ENCODE results near the gene TEX55. TPM values are rescaled to one million over a fixed set of nuclear protein-coding genes. Genes with fewer than 3 reads are reported as not detected.
"Not testable (repeated sequence)": the region's sequence is repeated elsewhere in the genome, so short reads cannot be mapped to it uniquely, and the experiment has no call there.

TEX55 gene
- not detected in 2 replicates for total RNA-seq
- long read RNA-seq = 0 reads

- Mint-ChIP-seq H3K27me3 (ENCODE audit: low read depth) (no peaks in the 10 kb centered on the region), H3K4me3 (no peak within 1 kb of the TSS), H3K4me1 (no peaks in the 10 kb centered on the region), H3K27ac (ENCODE audit: unreplicated experiment) (no peak within 1 kb of the TSS), H3K36me3 (ENCODE audit: low read depth) (no peaks in the 10 kb centered on the region), H3K9me3 (peaks cover 2% of the 10 kb centered on the region)
- DNase-seq (ENCODE audit: low read depth, low spot score) = no peak
- TF ChIP-seq, protein P1, sequence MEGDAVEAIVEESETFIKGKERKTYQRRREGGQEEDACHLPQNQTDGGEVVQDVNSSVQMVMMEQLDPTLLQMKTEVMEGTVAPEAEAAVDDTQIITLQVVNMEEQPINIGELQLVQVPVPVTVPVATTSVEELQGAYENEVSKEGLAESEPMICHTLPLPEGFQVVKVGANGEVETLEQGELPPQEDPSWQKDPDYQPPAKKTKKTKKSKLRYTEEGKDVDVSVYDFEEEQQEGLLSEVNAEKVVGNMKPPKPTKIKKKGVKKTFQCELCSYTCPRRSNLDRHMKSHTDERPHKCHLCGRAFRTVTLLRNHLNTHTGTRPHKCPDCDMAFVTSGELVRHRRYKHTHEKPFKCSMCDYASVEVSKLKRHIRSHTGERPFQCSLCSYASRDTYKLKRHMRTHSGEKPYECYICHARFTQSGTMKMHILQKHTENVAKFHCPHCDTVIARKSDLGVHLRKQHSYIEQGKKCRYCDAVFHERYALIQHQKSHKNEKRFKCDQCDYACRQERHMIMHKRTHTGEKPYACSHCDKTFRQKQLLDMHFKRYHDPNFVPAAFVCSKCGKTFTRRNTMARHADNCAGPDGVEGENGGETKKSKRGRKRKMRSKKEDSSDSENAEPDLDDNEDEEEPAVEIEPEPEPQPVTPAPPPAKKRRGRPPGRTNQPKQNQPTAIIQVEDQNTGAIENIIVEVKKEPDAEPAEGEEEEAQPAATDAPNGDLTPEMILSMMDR (conservative IDR thresholded peaks at IDR 0.05) = peak; percentile 73
Measured at GRCh38 chr3:119145500-119146167, at the start of gene TEX55. TSS of gene TEX55 (plus strand) at chr3:119146165. CDS start at chr3:119146190, 25 bp downstream.

- Mint-ChIP-seq H3K4me1 (no peaks in the 10 kb centered on the region), H3K4me3 (no peak overlapping the region), H3K27me3 (ENCODE audit: low read depth) (no peaks in the 10 kb centered on the region), H3K27ac (ENCODE audit: unreplicated experiment) (no peak overlapping the region), H3K36me3 (ENCODE audit: low read depth) (no peaks in the 10 kb centered on the region), H3K9me3 (peaks cover 2% of the 10 kb centered on the region)
- TF ChIP-seq, protein P1 (conservative IDR thresholded peaks at IDR 0.05) = no peak
- no peak for DNase-seq (ENCODE audit: low read depth, low spot score)
Measured at GRCh38 chr3:119098003-119098402, 48.0 kb upstream of the TEX55 start.

DNA sequence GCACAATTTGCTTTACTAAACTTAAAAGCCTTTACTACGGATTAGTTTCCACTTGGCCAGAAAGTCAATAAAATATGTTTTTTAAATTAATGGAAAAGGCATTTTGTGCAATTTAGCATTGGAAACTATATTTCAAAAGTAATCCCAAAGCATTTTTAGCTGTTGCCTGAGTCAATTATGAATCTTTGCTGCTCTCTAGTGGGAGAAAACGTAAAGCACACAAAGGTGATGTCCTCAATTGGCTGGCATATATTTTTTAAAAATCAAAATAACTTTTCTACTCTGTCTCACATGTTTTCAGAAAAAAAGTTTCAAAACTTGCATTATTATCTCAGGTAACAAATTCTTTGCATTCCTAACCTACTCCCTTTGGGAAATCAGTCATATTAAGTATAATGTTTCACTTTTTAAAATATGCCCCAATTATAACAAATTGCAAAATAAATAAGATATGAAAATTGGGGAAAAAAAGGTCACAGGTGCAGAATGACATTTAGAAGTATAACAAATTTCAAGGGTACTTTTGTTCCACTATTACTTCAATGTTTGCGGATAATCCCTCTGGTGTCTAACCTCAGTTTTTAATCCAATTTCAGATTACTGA is 47.2 kb upstream of the TEX55 start:
- no peak overlapping the region for H3K27ac Mint-ChIP-seq (ENCODE audit: unreplicated experiment)
- peak; percentile 33 for DNase-seq (ENCODE audit: low read depth, low spot score)
- peaks cover 2% of the 10 kb centered on the region for H3K9me3 Mint-ChIP-seq
- no peak overlapping the region for H3K4me3 Mint-ChIP-seq
- TF ChIP-seq, protein P1 (conservative IDR thresholded peaks at IDR 0.05) = peak; percentile 94
- no peaks in the 10 kb centered on the region for H3K36me3 Mint-ChIP-seq (ENCODE audit: low read depth)
- no peaks in the 10 kb centered on the region for H3K27me3 Mint-ChIP-seq (ENCODE audit: low read depth)
- no peaks in the 10 kb centered on the region for H3K4me1 Mint-ChIP-seq

DNA sequence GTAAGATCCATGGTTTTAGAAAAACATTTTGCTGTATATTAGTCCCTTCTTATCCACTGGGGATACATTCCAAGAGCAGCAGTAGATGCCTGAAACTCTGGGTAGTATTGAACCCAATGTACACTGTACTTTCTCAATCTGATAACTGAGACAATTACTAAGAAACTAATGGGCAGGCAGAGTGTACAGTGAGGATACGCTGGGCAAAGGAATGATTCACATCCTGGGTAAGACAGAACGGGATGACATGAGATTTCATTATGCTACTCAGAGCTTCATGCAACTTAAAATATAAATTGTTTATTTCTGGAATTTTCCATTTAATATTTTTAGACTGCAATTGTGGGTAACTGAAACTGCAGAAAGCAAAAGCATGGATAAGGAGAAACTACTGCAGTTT is 46.2 kb upstream of the TEX55 start:
- peaks cover 2% of the 10 kb centered on the region for H3K9me3 Mint-ChIP-seq
- no peak overlapping the region for H3K27ac Mint-ChIP-seq (ENCODE audit: unreplicated experiment)
- no peaks in the 10 kb centered on the region for H3K27me3 Mint-ChIP-seq (ENCODE audit: low read depth)
- H3K4me3 Mint-ChIP-seq = no peak overlapping the region
- no peaks in the 10 kb centered on the region for H3K4me1 Mint-ChIP-seq
- TF ChIP-seq, protein P1 (conservative IDR thresholded peaks at IDR 0.05) = no peak
- no peak for DNase-seq (ENCODE audit: low read depth, low spot score)
- H3K36me3 Mint-ChIP-seq (ENCODE audit: low read depth) = no peaks in the 10 kb centered on the region

GRCh38 chr3:119104031-119104430 is 41.9 kb upstream of the TEX55 start:
- Mint-ChIP-seq H3K4me3 (no peak overlapping the region), H3K36me3 (ENCODE audit: low read depth) (no peaks in the 10 kb centered on the region), H3K27me3 (ENCODE audit: low read depth) (no peaks in the 10 kb centered on the region), H3K4me1 (no peaks in the 10 kb centered on the region), H3K9me3 (peaks cover 2% of the 10 kb centered on the region), H3K27ac (ENCODE audit: unreplicated experiment) (no peak overlapping the region)
- TF ChIP-seq, protein P1 (conservative IDR thresholded peaks at IDR 0.05) = no peak
- DNase-seq (ENCODE audit: low read depth, low spot score) = no peak

DNA sequence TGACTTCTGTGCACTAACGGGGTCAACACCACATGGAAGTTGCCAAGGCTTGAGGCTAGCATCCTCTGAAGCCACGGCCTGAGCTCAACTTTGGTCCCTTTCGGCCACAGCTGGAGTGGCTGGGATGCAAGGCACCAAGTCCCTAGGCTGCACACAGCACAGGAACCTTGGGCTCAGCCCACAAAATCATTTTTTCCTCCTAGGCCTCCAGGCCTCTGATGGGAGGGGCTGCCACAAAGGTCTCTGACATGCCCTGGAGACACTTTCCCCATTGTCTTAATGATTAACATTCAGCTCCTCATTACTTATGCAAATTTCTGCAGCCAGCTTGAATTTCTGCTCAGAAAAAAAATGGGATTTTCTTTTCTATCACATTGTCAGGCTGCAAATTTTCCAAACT is 27.6 kb upstream of the TEX55 start:
- H3K4me3 Mint-ChIP-seq; H3K36me3 Mint-ChIP-seq (ENCODE audit: low read depth); H3K4me1 Mint-ChIP-seq; H3K27ac Mint-ChIP-seq (ENCODE audit: unreplicated experiment); DNase-seq (ENCODE audit: low read depth, low spot score); H3K27me3 Mint-ChIP-seq (ENCODE audit: low read depth): not testable (repeated sequence)
- peaks cover 25% of the 10 kb centered on the region for H3K9me3 Mint-ChIP-seq

Measured in neural crest cell (in vitro differentiated cells).